ENCODE data around the gene SCYGR4. TPM values are rescaled to one million over a fixed set of nuclear protein-coding genes. Genes with fewer than 3 reads are reported as not detected.

SCYGR4 gene
- total and polyA plus RNA-seq, 10 of the 15 experiments (the other 5 are each of a cell fraction or from before 2014, with no cell fraction given), result 0.11 TPM; not detected in 9

GRCh38 chr2:227616631-227617030, 667 bp upstream of the SCYGR4 start:
- Histone ChIP-seq H4K20me1 (ENCODE audit: control insufficient read depth, insufficient read depth) (no peaks in the 10 kb centered on the region), H3K27me3 (replicated peaks in 1 of 2; ENCODE audit: control insufficient read depth in 2 of 2, insufficient read depth in 2 of 2, low read length in 1 of 2) (no peaks in the 10 kb centered on the region), H3K9ac (ENCODE audit: control insufficient read depth, insufficient read depth, low read length) (no peak overlapping the region), H2AFZ (ENCODE audit: control insufficient read depth, low read depth, low read length) (no peak overlapping the region), H3K27ac (ENCODE audit: control insufficient read depth, insufficient read depth) (no peak overlapping the region), H3K4me1 (ENCODE audit: control insufficient read depth, insufficient read depth, low read length) (peaks cover 5% of the 10 kb centered on the region; the same call in 1 of the 2 replicates), H3K9me3 (replicated peaks; ENCODE audit: control insufficient read depth, insufficient read depth, low read length) (no peaks in the 10 kb centered on the region), H3K36me3 (ENCODE audit: control insufficient read depth in 2 of 2, insufficient read depth in 2 of 2, low read length in 1 of 2) (no peaks in the 10 kb centered on the region), H3K4me3 (no peak overlapping the region), H3K79me2 (ENCODE audit: control insufficient read depth, insufficient read depth, low read length) (no peaks in the 10 kb centered on the region), H3K4me2 (ENCODE audit: control insufficient read depth, insufficient read depth) (no peak overlapping the region)
- in situ Hi-C loops (cut with MboI), result no loop called here
- WGBS (ENCODE audit: insufficient coverage, insufficient replicate concordance, low lambda C conversion rate, missing lambda C conversion rate), result 56% methylated on average over 4 of the region's 4 CpGs
- RAD21 ChIA-PET (ENCODE audit: unreplicated experiment), result no interaction called here
- ATAC-seq (no peak), DNase-seq (ENCODE audit: low read depth, low spot score) (no peak), FAIRE-seq (no peak)
- no TSS peak for BruUV-seq (replicated peaks)
- intact Hi-C loops (cut with micrococcal nuclease; ENCODE audit: unreplicated experiment), result no loop called here
- SMC1A ChIA-PET (ENCODE audit: uncharacterized antibody, unreplicated experiment), result no interaction called here
- POLR2A ChIA-PET, result no interaction called here
- CTCF ChIA-PET, result no interaction called here
- TF ChIP-seq RCOR1 (conservative IDR thresholded peaks at IDR 0.05; ENCODE audit: low read depth, low read length) (no peak), MTA2 (IDR thresholded peaks at IDR 0.05; ENCODE audit: low read depth) (no peak), ZNF207 (IDR thresholded peaks at IDR 0.05; ENCODE audit: borderline replicate concordance) (no peak), ATF2 (IDR thresholded peaks at IDR 0.05; ENCODE audit: low read length) (no peak), ZNF274 (IDR thresholded peaks at IDR 0.05; ENCODE audit: insufficient read depth, insufficient read length) (no peak), KLF5 (IDR thresholded peaks at IDR 0.05; ENCODE audit: partially characterized antibody) (no peak), PML (IDR thresholded peaks at IDR 0.05; ENCODE audit: low read length) (no peak), JUNB (IDR thresholded peaks at IDR 0.05) (no peak), STAT3 (IDR thresholded peaks at IDR 0.05; ENCODE audit: low read depth, low read length) (no peak), ZBTB11 (CRISPR knock-in tag; IDR thresholded peaks at IDR 0.05) (no peak), POLR2A (IDR thresholded peaks at IDR 0.05; ENCODE audit: low read depth, low read length) (no peak), BRCA1 (IDR thresholded peaks at IDR 0.05; ENCODE audit: low read depth, low read length) (no peak), FOXK2 (IDR thresholded peaks at IDR 0.05) (no peak), SUZ12 (IDR thresholded peaks at IDR 0.05; ENCODE audit: unreplicated experiment) (no peak), ELK1 (IDR thresholded peaks at IDR 0.05; ENCODE audit: low read depth, low read length) (no peak), TBL1XR1 (IDR thresholded peaks at IDR 0.05; ENCODE audit: low read depth, low read length) (no peak), ZSCAN29 (IDR thresholded peaks at IDR 0.05) (no peak), CEBPB (IDR thresholded peaks at IDR 0.05; ENCODE audit: borderline replicate concordance in 1 of 2, low read depth in 2 of 2, low read length in 2 of 2) (no peak)
- TF ChIP-seq, protein P1, sequence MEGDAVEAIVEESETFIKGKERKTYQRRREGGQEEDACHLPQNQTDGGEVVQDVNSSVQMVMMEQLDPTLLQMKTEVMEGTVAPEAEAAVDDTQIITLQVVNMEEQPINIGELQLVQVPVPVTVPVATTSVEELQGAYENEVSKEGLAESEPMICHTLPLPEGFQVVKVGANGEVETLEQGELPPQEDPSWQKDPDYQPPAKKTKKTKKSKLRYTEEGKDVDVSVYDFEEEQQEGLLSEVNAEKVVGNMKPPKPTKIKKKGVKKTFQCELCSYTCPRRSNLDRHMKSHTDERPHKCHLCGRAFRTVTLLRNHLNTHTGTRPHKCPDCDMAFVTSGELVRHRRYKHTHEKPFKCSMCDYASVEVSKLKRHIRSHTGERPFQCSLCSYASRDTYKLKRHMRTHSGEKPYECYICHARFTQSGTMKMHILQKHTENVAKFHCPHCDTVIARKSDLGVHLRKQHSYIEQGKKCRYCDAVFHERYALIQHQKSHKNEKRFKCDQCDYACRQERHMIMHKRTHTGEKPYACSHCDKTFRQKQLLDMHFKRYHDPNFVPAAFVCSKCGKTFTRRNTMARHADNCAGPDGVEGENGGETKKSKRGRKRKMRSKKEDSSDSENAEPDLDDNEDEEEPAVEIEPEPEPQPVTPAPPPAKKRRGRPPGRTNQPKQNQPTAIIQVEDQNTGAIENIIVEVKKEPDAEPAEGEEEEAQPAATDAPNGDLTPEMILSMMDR (IDR thresholded peaks at IDR 0.05 in 2 of 3, conservative IDR thresholded peaks at IDR 0.05 in 1 of 3; ENCODE audit: control insufficient read depth in 2 of 3, extremely low read depth in 1 of 3, insufficient read depth in 1 of 3, low read depth in 3 of 3, low read length in 3 of 3), result no peak

Measured in GM12878 (cell line).